Caco-2 (cell line): Measurements from ENCODE around the gene ZNF677. TPM values are rescaled to one million over a fixed set of nuclear protein-coding genes. Genes with fewer than 3 reads are reported as not detected.
"Not testable (repeated sequence)": the region's sequence is repeated elsewhere in the genome, so short reads cannot be mapped to it uniquely, and the experiment has no call there.

Experiments used
- Bru-seq: library from RNA; stranded (reverse); fragments of 400-500 nt; gene quantifications from one replicate; lab custom pipeline; 2021; lab: Mats Ljungman, UMichigan
- BruChase-seq, 2 experiments: library from RNA; stranded (reverse); fragments of 400-500 nt; gene quantifications; one replicate each; lab custom pipeline; 2021; lab: Mats Ljungman, UMichigan
- BruUV-seq: library from RNA; stranded (reverse); fragments of 400-500 nt; replicated peaks from 2 replicates; lab custom pipeline; 2021; lab: Mats Ljungman, UMichigan
- CTCF ChIA-PET: fragments of 300-600 bp; sonication (Branson Sonifier 250); formaldehyde crosslinking; loops from one replicate; lab custom pipeline; 2022; ENCODE audit warnings: antibody characterized with exemption; lab: Charles Lee
- POLR2A ChIA-PET: fragments of 300-600 bp; sonication (Branson Sonifier 250); formaldehyde crosslinking; loops from one replicate; lab custom pipeline; 2022; ENCODE audit warnings: antibody characterized with exemption; lab: Charles Lee
- DNase-seq, 2 experiments: peaks; one replicate each; pipeline versions ENCODE4 v3.0.0 to v3.0.0-alpha.2; 2020 to 2022
- H3K27me3 ChIP-seq: replicated peaks from 2 replicates; pipeline ENCODE4 v1.6.0; 2011; ENCODE audit warnings: low read length; ENCODE audit not compliant: control insufficient read depth, insufficient read depth
- H3K36me3 ChIP-seq: 2 replicates; pipeline ENCODE4 v1.5.1; 2011; ENCODE audit warnings: low read length; ENCODE audit not compliant: control insufficient read depth, insufficient read depth
- H3K4me1 ChIP-seq: fragments of 250-450 bp; sonication (Bioruptor Pico); 2 replicates; pipeline ENCODE4 v1.5.1; 2020; ENCODE audit warnings: mild to moderate bottlenecking
- H3K4me3 ChIP-seq: 2 replicates; pipeline ENCODE4 v1.5.1; 2011; ENCODE audit warnings: low read depth, mild to moderate bottlenecking, control low read depth, low read length
- H3K9me3 ChIP-seq: fragments of 250-450 bp; sonication (Bioruptor Pico); 2 replicates; pipeline ENCODE4 v1.5.1; 2020; ENCODE audit warnings: mild to moderate bottlenecking, moderate library complexity
- H3K27ac Mint-ChIP-seq: one replicate; pipeline ENCODE4 v1.8.0; 2022; ENCODE audit warnings: mixed read lengths; ENCODE audit not compliant: unreplicated experiment
- H3K27me3 Mint-ChIP-seq: one replicate; pipeline ENCODE4 v1.8.0; 2022; ENCODE audit warnings: mixed read lengths; ENCODE audit not compliant: insufficient read depth, unreplicated experiment
- H3K36me3 Mint-ChIP-seq: one replicate; pipeline ENCODE4 v1.8.0; 2022; ENCODE audit warnings: mild to moderate bottlenecking, mixed read lengths; ENCODE audit not compliant: insufficient read depth, unreplicated experiment
- H3K4me1 Mint-ChIP-seq: one replicate; pipeline ENCODE4 v1.8.0; 2022; ENCODE audit warnings: low read depth, mixed read lengths; ENCODE audit not compliant: unreplicated experiment
- H3K4me3 Mint-ChIP-seq: one replicate; pipeline ENCODE4 v1.8.0; 2022; ENCODE audit warnings: mild to moderate bottlenecking, moderate library complexity, mixed read lengths; ENCODE audit not compliant: unreplicated experiment
- H3K9me3 Mint-ChIP-seq: one replicate; pipeline ENCODE4 v1.8.0; 2022; ENCODE audit warnings: mixed read lengths; ENCODE audit not compliant: unreplicated experiment
- intact Hi-C: fragments of 100-400 bp; cut with micrococcal nuclease; formaldehyde crosslinking; loops from one replicate; pipeline ENCODE4 v1.10.0; 2022; ENCODE audit not compliant: unreplicated experiment
- long read RNA-seq: library from polyadenylated mRNA; stranded (forward); transcript quantifications from one replicate; pipeline ENCODE4 v2.0.0, GENCODE V29; 2022
- total RNA-seq: library from RNA; stranded (reverse); gene quantifications from 2 replicates; pipeline ENCODE4 v1.2.3, GENCODE V29; 2022
- TF ChIP-seq, protein P1 (sequence below), 2 experiments: fragments of 200-600 bp in 1 of 2; IDR thresholded peaks; 1 replicate in 1 of 2; 2 replicates in 1 of 2; pipeline versions ENCODE4 v1.5.1 to v1.8.0; 2011 to 2022; ENCODE audit warnings: antibody characterized with exemption in 1 of 2, control low read depth in 1 of 2, inconsistent platforms in 1 of 2, low read depth in 1 of 2, low read length in 1 of 2, mild to moderate bottlenecking in 1 of 2, moderate library complexity in 1 of 2; ENCODE audit not compliant: insufficient read depth in 1 of 2, severe bottlenecking in 1 of 2, unreplicated experiment in 1 of 2

The ZNF677 gene
- not detected in 2 replicates for total RNA-seq
- not detected for Bru-seq, nascent RNA
- BruChase-seq, experiment 1, labeled RNA remaining after a 2-hour chase: not detected
- BruChase-seq, experiment 2, labeled RNA remaining after a 6-hour chase: not detected
- long read RNA-seq: 0 reads

DNA sequence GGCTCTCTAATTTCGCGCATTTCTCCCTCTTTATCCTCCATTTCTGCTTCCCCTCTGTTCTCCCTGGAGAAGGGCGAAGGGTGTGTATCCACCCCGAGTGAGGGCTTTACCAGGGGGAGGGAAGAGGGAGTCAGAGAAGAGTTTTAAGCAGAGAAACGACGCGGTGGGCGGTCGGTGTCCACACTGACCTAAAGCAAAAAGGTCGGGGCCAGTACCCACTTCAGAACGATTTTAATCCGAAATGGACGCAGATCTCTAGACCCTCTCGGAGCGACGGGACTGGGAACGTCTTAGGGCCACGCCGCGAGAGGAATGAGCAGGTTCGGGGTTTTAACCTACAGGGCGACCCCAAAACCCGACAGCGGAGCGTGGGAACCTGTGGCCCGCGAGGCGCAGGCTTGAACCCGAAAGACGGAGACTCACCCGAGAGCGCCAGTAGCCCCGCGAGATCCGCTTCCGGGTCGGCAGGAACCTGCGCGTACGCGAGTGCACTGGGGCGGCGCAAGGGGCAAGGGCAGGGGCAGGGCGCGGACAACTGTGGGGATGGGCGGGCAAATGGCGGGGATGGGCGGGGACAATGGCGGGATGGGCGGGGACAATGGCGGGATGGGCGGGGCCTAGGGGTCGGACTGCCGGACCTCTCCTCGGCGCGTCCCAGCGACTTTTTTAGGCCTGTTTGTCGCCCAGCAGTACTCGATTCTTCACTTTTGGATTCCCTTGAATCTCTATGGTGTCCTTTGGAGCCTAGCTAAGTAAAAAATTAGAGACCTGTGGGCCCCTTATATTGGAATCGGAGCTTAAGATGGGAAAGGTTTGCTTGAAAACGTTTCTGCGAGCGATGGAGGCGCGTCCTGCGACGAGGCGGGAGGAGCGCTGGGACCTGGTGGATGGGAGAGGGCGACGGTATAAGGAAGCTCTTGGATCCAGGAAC, at the start of gene ZNF677:
Gene ZNF677 (minus strand): TSS at position 463 of the 931 bp plus-strand sequence. CDS start 3,323 bp downstream, outside the sequence.
- intact Hi-C loops: no loop called here
- Histone ChIP-seq H3K4me1 (no peaks in the 10 kb centered on the region), H3K9me3 (peaks cover 24% of the 10 kb centered on the region; the same call in 1 of the 2 replicates), H3K36me3 (no peaks in the 10 kb centered on the region), H3K4me3 (no peak within 1 kb of the TSS), H3K27me3 (no peaks in the 10 kb centered on the region)
- BruUV-seq: no TSS peak
- H3K4me3 Mint-ChIP-seq: no peak within 1 kb of the TSS
- TF ChIP-seq, protein P1, sequence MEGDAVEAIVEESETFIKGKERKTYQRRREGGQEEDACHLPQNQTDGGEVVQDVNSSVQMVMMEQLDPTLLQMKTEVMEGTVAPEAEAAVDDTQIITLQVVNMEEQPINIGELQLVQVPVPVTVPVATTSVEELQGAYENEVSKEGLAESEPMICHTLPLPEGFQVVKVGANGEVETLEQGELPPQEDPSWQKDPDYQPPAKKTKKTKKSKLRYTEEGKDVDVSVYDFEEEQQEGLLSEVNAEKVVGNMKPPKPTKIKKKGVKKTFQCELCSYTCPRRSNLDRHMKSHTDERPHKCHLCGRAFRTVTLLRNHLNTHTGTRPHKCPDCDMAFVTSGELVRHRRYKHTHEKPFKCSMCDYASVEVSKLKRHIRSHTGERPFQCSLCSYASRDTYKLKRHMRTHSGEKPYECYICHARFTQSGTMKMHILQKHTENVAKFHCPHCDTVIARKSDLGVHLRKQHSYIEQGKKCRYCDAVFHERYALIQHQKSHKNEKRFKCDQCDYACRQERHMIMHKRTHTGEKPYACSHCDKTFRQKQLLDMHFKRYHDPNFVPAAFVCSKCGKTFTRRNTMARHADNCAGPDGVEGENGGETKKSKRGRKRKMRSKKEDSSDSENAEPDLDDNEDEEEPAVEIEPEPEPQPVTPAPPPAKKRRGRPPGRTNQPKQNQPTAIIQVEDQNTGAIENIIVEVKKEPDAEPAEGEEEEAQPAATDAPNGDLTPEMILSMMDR (IDR thresholded peaks at IDR 0.05; ENCODE audit: insufficient read depth in 1 of 2, low read depth in 1 of 2, low read length in 1 of 2, severe bottlenecking in 1 of 2, unreplicated experiment in 1 of 2): no peak
- ChIA-PET POLR2A (no interaction called here), CTCF (no interaction called here)
- peaks cover 16% of the 10 kb centered on the region for H3K9me3 Mint-ChIP-seq
- H3K36me3 Mint-ChIP-seq: no peaks in the 10 kb centered on the region
- H3K27ac Mint-ChIP-seq: no peak within 1 kb of the TSS
- no peaks in the 10 kb centered on the region for H3K4me1 Mint-ChIP-seq
- no peak for DNase-seq
- H3K27me3 Mint-ChIP-seq: no peaks in the 10 kb centered on the region

DNA sequence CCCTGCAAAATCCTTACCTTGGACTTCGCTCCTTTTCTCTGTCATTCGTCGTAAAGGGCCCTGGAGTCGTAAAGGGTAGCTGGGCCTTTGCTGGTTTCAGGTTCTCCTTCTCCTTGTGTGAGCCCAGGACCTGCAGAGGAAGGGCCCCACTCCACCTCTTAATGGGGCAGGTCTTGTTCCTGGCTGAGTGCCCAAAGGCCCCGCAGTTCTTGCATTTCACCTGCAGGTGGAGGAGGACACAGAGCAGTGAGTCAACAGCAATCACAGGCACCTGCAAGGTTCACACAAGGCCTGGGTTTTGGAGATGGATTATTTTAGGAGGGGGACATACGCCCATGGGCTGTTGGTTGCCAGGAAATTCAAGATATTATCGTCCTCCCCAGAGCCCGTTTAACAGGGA, 46.7 kb upstream of the ZNF677 start:
- H3K27me3 ChIP-seq, CTCF ChIA-PET: not testable (repeated sequence)

DNA sequence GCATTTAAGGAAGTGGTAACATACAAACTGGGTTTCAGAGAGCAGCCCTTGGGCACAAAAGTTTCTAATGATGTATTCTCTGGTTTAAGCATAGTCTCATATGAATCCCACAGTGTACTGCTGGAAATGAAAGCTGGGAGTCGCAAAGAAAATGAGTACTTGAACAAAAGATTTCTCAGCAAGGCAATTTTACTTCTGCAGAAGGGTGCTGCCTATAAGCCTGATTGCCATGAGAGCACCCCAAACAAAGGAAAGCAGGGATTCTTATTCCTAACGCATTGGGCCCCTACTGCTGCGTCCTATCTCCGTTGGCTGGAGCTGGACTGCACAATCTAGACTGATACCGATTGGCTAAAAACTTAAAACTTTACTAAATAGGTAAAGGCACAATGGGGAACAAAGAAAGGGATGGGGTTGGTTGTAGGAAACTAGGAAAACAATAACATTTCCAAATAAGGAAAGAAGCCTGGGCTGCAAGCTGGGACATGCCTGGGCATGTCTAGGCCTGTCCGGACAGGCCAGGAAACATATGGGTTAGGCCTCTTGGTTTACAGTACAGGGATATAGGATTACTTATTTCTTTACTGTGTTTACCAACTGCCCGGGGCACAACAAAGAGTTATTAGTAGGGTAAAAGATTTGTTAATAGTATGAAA, 40.2 kb upstream of the ZNF677 start:
- CTCF ChIA-PET: no interaction called here
- POLR2A ChIA-PET: no interaction called here
- Mint-ChIP-seq H3K27ac (no peak overlapping the region), H3K36me3 (no peaks in the 10 kb centered on the region), H3K9me3 (peaks cover 37% of the 10 kb centered on the region), H3K4me1 (no peaks in the 10 kb centered on the region), H3K27me3 (no peaks in the 10 kb centered on the region), H3K4me3 (no peak overlapping the region)
- DNase-seq: no peak
- H3K9me3 ChIP-seq: peaks cover 27% of the 10 kb centered on the region
- H3K4me1 ChIP-seq: no peaks in the 10 kb centered on the region
- intact Hi-C loops: no loop called here
- BruUV-seq: no TSS peak
- no peak overlapping the region for H3K4me3 ChIP-seq
- H3K27me3 ChIP-seq: no peaks in the 10 kb centered on the region
- H3K36me3 ChIP-seq: no peaks in the 10 kb centered on the region
- TF ChIP-seq, protein P1 (IDR thresholded peaks at IDR 0.05; ENCODE audit: insufficient read depth in 1 of 2, low read depth in 1 of 2, low read length in 1 of 2, severe bottlenecking in 1 of 2, unreplicated experiment in 1 of 2): no peak

More for the DNA sequence above, 46.7 kb upstream of the ZNF677 start:
- H3K4me3 ChIP-seq, BruUV-seq, H3K36me3 Mint-ChIP-seq, H3K4me3 Mint-ChIP-seq, H3K27ac Mint-ChIP-seq, H3K9me3 ChIP-seq, POLR2A ChIA-PET, DNase-seq, H3K4me1 ChIP-seq, H3K36me3 ChIP-seq, intact Hi-C loops, H3K4me1 Mint-ChIP-seq, H3K27me3 Mint-ChIP-seq: not testable (repeated sequence)
- peaks cover 35% of the 10 kb centered on the region for H3K9me3 Mint-ChIP-seq
